Ectodermal cell (in vitro differentiated cells): Measurements from ENCODE around the gene ATP1A4.

Source experiments
- H3K27ac ChIP-seq: 2 replicates; pipeline ENCODE4 v1.7.0; 2013; ENCODE audit warnings: mild to moderate bottlenecking, low read depth, low read length; ENCODE audit not compliant: insufficient read depth, poor library complexity, severe bottlenecking
- H3K27me3 ChIP-seq: 2 replicates; pipeline ENCODE4 v1.7.0; 2013; ENCODE audit warnings: mild to moderate bottlenecking, low read length; ENCODE audit not compliant: insufficient read depth, control insufficient read depth, poor library complexity, severe bottlenecking
- H3K36me3 ChIP-seq: one replicate; pipeline ENCODE4 v1.7.0; 2013; ENCODE audit warnings: low read length; ENCODE audit not compliant: control insufficient read depth, insufficient read depth
- H3K4me1 ChIP-seq: one replicate; pipeline ENCODE4 v1.7.0; 2013; ENCODE audit warnings: low read length; ENCODE audit not compliant: control insufficient read depth, insufficient read depth
- H3K4me3 ChIP-seq: 2 replicates; pipeline ENCODE4 v1.7.0; 2013; ENCODE audit warnings: low read depth, low read length, control low read depth; ENCODE audit not compliant: insufficient read depth
- H3K9me3 ChIP-seq: 2 replicates; pipeline ENCODE4 v1.7.0; 2013; ENCODE audit warnings: mild to moderate bottlenecking, low read length, moderate library complexity; ENCODE audit not compliant: control insufficient read depth
- WGBS, 2 experiments: methylation state at CpG; one replicate each; pipeline ENCODE4 v1.1.7; 2013; ENCODE audit warnings: missing lambda C conversion rate in 2 of 2; 5-methylcytosine and 5-hydroxymethylcytosine counted together

Gene ATP1A4

DNA sequence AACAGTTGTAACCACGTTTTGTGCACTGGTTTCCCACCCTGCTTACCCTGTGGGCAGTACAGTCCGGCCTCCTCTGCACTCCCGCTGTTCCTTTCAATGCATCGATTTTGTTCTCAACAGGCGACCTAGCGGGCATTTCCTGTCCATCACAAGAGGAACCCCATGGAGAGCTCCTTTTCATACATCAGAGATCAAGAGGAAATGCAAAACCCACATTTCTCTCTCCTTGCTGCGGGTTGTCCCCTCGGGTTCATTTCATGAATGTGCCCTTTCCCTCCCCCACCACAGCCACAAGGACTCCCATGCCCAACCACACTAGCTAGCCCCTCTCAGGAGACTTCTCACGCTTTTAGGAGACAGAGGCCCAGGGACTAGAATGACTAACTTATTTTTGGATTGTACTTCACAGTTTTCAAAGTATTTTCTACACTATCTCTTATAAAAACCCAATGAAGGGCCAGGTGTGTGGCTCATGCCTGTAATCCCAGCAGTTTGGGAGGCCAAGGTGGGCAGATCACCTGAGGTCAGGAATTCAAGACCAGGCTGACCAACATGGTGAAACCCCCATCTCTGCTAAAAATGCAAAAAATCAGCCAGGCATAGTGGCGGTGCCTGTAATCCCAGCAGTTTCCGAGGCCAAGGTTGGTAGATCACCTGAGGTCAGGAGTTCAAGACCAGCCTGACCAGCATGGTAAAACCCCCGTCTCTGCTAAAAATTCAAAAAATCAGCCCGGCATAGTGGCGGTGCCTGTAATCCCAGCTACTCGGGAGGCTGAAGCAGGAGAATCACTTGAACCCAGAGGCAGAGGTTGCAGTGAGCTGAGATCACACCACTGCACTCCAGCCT lies 18.4 kb downstream of the ATP1A4 start:
- Histone ChIP-seq H3K4me1 (peaks cover 39% of the 10 kb centered on the region), H3K36me3 (no peaks in the 10 kb centered on the region), H3K27ac (no peak overlapping the region), H3K9me3 (no peaks in the 10 kb centered on the region), H3K27me3 (peaks cover 62% of the 10 kb centered on the region), H3K4me3 (peak overlapping the region; percentile 9)
- WGBS, 2 experiments: 9 to 13% methylated on average over 15 of the region's 15 CpGs

GRCh38 chr1:160171354-160171753 lies 20.0 kb downstream of the ATP1A4 start:
- Histone ChIP-seq H3K27me3 (peaks cover 58% of the 10 kb centered on the region), H3K9me3 (no peaks in the 10 kb centered on the region), H3K4me1 (peaks cover 39% of the 10 kb centered on the region), H3K4me3 (no peak overlapping the region), H3K36me3 (no peaks in the 10 kb centered on the region), H3K27ac (no peak overlapping the region)
- 74 to 78% methylated on average over 4 of the region's 4 CpGs for WGBS, 2 experiments

GRCh38 chr1:160171980-160172379 lies 20.6 kb downstream of the ATP1A4 start:
- H3K36me3 ChIP-seq: no peaks in the 10 kb centered on the region
- no peak overlapping the region for H3K4me3 ChIP-seq
- 16 to 17% methylated on average over 9 of the region's 9 CpGs for WGBS, 2 experiments
- H3K27ac ChIP-seq: no peak overlapping the region
- H3K9me3 ChIP-seq: no peaks in the 10 kb centered on the region
- peaks cover 52% of the 10 kb centered on the region for H3K27me3 ChIP-seq
- peaks cover 39% of the 10 kb centered on the region for H3K4me1 ChIP-seq

GRCh38 chr1:160177231-160177630 lies 25.8 kb downstream of the ATP1A4 start:
- no peak overlapping the region for H3K27ac ChIP-seq
- H3K9me3 ChIP-seq: no peaks in the 10 kb centered on the region
- peaks cover 14% of the 10 kb centered on the region for H3K27me3 ChIP-seq
- peaks cover 13% of the 10 kb centered on the region for H3K4me1 ChIP-seq
- H3K36me3 ChIP-seq: no peaks in the 10 kb centered on the region
- 75 to 91% methylated on average over 2 of the region's 2 CpGs for WGBS, 2 experiments
- H3K4me3 ChIP-seq: no peak overlapping the region

DNA sequence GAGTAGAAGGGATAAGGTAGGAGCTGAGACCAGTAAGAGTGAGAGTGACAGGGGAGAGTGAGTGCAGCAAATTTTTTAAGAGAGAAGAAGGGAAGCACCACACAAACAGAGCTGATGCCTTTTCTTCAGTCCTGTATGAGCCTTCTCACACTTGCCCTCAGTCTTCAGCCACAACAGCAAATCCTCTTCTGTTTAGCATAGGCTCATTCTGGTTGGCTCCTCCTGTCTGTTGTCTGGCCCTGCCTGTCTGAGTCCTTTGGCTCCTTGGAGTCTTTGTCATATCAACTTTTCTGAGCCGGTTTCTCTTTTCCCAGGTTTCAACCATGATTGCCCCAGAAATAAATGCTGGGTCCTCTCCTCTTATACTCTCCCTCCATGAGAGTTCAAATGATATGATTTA lies 26.3 kb downstream of the ATP1A4 start:
- Histone ChIP-seq H3K9me3 (no peaks in the 10 kb centered on the region), H3K36me3 (no peaks in the 10 kb centered on the region), H3K4me3 (no peak overlapping the region), H3K27ac (no peak overlapping the region), H3K27me3 (peaks cover 10% of the 10 kb centered on the region), H3K4me1 (peaks cover 9% of the 10 kb centered on the region)
- WGBS, 2 experiments: 50 to 87% methylated on average over 1 of the region's 1 CpG

DNA sequence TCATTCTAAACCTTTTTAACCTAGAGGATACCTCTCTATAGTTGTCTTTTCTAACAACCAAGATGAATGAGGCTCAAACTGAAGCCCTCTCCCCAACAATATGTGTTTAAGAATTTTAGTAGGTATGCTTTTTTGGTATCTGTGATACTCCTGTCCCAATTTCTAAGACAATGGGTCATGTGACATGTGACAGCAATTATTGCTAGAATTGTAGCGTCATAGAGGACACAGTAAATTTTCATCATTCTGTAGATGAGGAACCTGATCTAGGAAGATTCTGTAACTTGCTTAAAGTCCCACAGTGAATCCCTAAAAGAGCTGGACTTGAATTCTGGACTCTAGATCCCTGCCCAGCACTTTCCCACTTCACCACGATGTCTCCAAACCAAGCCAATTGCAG lies 27.3 kb downstream of the ATP1A4 start:
- no peaks in the 10 kb centered on the region for H3K36me3 ChIP-seq
- peaks cover 5% of the 10 kb centered on the region for H3K27me3 ChIP-seq
- no peaks in the 10 kb centered on the region for H3K9me3 ChIP-seq
- H3K4me3 ChIP-seq: no peak overlapping the region
- 94 to 100% methylated on average over 2 of the region's 2 CpGs for WGBS, 2 experiments
- H3K4me1 ChIP-seq: peaks cover 9% of the 10 kb centered on the region
- H3K27ac ChIP-seq: no peak overlapping the region

- H3K4me1 ChIP-seq: peaks cover 9% of the 10 kb centered on the region
- WGBS, 2 experiments: 95 to 98% methylated on average over 4 of the region's 4 CpGs
- no peaks in the 10 kb centered on the region for H3K36me3 ChIP-seq
- H3K4me3 ChIP-seq: no peak overlapping the region
- H3K27me3 ChIP-seq: no peaks in the 10 kb centered on the region
- H3K27ac ChIP-seq: no peak overlapping the region
- H3K9me3 ChIP-seq: no peaks in the 10 kb centered on the region
These were observed 27.9 kb downstream of the ATP1A4 start for GRCh38 chr1:160179336-160179735.

- Histone ChIP-seq H3K27ac (no peak overlapping the region), H3K4me3 (no peak overlapping the region), H3K4me1 (no peaks in the 10 kb centered on the region), H3K9me3 (no peaks in the 10 kb centered on the region), H3K36me3 (no peaks in the 10 kb centered on the region), H3K27me3 (no peaks in the 10 kb centered on the region)
- WGBS, 2 experiments: 94% methylated on average over 7 of the region's 7 CpGs
These were observed 34.8 kb downstream of the ATP1A4 start for GRCh38 chr1:160186246-160186645.

DNA sequence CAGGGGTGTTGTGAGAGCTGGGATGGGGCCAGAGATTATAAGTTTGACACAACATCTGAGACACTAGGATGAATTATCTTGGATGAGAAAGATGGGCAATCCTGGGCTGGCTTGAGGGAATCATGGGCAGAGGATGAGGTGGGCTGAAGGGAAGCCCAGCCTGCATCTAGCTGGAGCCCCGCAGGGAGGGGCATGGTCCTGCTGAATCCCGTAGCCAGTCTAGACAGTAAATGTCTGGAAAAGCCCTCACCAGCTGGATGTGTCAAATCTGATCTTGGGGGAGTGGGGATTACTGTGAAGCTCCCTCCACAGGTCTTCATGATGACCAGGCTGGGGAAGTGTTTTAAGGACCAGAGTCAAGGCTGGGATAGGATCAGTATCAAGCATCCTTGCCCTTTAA lies 35.3 kb downstream of the ATP1A4 start:
- H3K4me1 ChIP-seq: no peaks in the 10 kb centered on the region
- H3K27ac ChIP-seq: no peak overlapping the region
- no peak overlapping the region for H3K4me3 ChIP-seq
- H3K27me3 ChIP-seq: no peaks in the 10 kb centered on the region
- no peaks in the 10 kb centered on the region for H3K9me3 ChIP-seq
- WGBS, 2 experiments: 84 to 95% methylated on average over 2 of the region's 2 CpGs
- H3K36me3 ChIP-seq: no peaks in the 10 kb centered on the region

- WGBS, 2 experiments: 89 to 90% methylated on average over 7 of the region's 7 CpGs
- Histone ChIP-seq H3K4me3 (no peak overlapping the region), H3K27ac (no peak overlapping the region), H3K9me3 (no peaks in the 10 kb centered on the region), H3K4me1 (no peaks in the 10 kb centered on the region), H3K36me3 (no peaks in the 10 kb centered on the region), H3K27me3 (no peaks in the 10 kb centered on the region)
These were observed 36.0 kb downstream of the ATP1A4 start for GRCh38 chr1:160187407-160187806.
